ENCODE results near the gene MT1X. TPM values are rescaled to one million over a fixed set of nuclear protein-coding genes. Genes with fewer than 3 reads are reported as not detected.

Gene MT1X
- total and polyA plus RNA-seq, 2 experiments from 2014 or later, result 293 to 942 TPM

- Histone ChIP-seq H3K36me3 (ENCODE audit: insufficient read depth) (no peaks in the 10 kb centered on the region; the same call in 1 of the 2 replicates), H3K4me2 (no peak overlapping the region), H3F3A (replicated peaks; ENCODE audit: low read depth) (no peaks in the 10 kb centered on the region), H3K4me1 (ENCODE audit: insufficient read depth) (peaks cover 18% of the 10 kb centered on the region), H2AFZ (no peak overlapping the region), H4K20me1 (replicated peaks; ENCODE audit: insufficient read depth) (peaks cover 47% of the 10 kb centered on the region), H3K27ac (ENCODE audit: low read depth) (no peak overlapping the region), H3K79me2 (replicated peaks; ENCODE audit: insufficient read depth) (peaks cover 76% of the 10 kb centered on the region), H3K4me3 (no peak overlapping the region), H3K9me2 (ENCODE audit: insufficient read depth) (no peaks in the 10 kb centered on the region), H3K27me3 (ENCODE audit: insufficient read depth) (no peaks in the 10 kb centered on the region)
- no peak overlapping the region for H3K4me3 Mint-ChIP-seq
- peaks cover 13% of the 10 kb centered on the region for H3K4me1 Mint-ChIP-seq
- TF ChIP-seq, protein P1, sequence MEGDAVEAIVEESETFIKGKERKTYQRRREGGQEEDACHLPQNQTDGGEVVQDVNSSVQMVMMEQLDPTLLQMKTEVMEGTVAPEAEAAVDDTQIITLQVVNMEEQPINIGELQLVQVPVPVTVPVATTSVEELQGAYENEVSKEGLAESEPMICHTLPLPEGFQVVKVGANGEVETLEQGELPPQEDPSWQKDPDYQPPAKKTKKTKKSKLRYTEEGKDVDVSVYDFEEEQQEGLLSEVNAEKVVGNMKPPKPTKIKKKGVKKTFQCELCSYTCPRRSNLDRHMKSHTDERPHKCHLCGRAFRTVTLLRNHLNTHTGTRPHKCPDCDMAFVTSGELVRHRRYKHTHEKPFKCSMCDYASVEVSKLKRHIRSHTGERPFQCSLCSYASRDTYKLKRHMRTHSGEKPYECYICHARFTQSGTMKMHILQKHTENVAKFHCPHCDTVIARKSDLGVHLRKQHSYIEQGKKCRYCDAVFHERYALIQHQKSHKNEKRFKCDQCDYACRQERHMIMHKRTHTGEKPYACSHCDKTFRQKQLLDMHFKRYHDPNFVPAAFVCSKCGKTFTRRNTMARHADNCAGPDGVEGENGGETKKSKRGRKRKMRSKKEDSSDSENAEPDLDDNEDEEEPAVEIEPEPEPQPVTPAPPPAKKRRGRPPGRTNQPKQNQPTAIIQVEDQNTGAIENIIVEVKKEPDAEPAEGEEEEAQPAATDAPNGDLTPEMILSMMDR (conservative IDR thresholded peaks at IDR 0.05; ENCODE audit: low read depth in 2 of 2), result no peak
- TF ChIP-seq POLR2AphosphoS5 (IDR thresholded peaks at IDR 0.05; ENCODE audit: low read depth), result no peak
- no peak for TF ChIP-seq CREB1 (CRISPR knock-in tag; IDR thresholded peaks at IDR 0.05; ENCODE audit: low read depth)
- TF ChIP-seq JUNB (IDR thresholded peaks at IDR 0.05; ENCODE audit: unreplicated experiment), result no peak
- no peak for TF ChIP-seq EZH2phosphoT487 (IDR thresholded peaks at IDR 0.05; ENCODE audit: unreplicated experiment)
- no peak for TF ChIP-seq ETS1 (IDR thresholded peaks at IDR 0.05)
- no peak for TF ChIP-seq EZH2 (IDR thresholded peaks at IDR 0.05; ENCODE audit: low read depth, unreplicated experiment)
- TF ChIP-seq, protein P2, sequence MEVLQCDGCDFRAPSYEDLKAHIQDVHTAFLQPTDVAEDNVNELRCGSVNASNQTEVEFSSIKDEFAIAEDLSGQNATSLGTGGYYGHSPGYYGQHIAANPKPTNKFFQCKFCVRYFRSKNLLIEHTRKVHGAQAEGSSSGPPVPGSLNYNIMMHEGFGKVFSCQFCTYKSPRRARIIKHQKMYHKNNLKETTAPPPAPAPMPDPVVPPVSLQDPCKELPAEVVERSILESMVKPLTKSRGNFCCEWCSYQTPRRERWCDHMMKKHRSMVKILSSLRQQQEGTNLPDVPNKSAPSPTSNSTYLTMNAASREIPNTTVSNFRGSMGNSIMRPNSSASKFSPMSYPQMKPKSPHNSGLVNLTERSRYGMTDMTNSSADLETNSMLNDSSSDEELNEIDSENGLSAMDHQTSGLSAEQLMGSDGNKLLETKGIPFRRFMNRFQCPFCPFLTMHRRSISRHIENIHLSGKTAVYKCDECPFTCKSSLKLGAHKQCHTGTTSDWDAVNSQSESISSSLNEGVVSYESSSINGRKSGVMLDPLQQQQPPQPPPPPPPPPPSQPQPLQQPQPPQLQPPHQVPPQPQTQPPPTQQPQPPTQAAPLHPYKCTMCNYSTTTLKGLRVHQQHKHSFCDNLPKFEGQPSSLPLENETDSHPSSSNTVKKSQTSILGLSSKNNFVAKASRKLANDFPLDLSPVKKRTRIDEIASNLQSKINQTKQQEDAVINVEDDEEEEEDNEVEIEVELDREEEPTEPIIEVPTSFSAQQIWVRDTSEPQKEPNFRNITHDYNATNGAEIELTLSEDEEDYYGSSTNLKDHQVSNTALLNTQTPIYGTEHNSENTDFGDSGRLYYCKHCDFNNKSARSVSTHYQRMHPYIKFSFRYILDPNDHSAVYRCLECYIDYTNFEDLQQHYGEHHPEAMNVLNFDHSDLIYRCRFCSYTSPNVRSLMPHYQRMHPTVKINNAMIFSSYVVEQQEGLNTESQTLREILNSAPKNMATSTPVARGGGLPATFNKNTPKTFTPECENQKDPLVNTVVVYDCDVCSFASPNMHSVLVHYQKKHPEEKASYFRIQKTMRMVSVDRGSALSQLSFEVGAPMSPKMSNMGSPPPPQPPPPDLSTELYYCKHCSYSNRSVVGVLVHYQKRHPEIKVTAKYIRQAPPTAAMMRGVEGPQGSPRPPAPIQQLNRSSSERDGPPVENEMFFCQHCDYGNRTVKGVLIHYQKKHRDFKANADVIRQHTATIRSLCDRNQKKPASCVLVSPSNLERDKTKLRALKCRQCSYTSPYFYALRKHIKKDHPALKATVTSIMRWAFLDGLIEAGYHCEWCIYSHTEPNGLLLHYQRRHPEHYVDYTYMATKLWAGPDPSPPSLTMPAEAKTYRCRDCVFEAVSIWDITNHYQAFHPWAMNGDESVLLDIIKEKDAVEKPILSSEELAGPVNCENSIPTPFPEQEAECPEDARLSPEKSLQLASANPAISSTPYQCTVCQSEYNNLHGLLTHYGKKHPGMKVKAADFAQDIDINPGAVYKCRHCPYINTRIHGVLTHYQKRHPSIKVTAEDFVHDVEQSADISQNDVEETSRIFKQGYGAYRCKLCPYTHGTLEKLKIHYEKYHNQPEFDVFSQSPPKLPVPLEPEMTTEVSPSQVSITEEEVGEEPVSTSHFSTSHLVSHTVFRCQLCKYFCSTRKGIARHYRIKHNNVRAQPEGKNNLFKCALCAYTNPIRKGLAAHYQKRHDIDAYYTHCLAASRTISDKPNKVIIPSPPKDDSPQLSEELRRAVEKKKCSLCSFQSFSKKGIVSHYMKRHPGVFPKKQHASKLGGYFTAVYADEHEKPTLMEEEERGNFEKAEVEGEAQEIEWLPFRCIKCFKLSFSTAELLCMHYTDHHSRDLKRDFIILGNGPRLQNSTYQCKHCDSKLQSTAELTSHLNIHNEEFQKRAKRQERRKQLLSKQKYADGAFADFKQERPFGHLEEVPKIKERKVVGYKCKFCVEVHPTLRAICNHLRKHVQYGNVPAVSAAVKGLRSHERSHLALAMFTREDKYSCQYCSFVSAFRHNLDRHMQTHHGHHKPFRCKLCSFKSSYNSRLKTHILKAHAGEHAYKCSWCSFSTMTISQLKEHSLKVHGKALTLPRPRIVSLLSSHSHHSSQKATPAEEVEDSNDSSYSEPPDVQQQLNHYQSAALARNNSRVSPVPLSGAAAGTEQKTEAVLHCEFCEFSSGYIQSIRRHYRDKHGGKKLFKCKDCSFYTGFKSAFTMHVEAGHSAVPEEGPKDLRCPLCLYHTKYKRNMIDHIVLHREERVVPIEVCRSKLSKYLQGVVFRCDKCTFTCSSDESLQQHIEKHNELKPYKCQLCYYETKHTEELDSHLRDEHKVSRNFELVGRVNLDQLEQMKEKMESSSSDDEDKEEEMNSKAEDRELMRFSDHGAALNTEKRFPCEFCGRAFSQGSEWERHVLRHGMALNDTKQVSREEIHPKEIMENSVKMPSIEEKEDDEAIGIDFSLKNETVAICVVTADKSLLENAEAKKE (CRISPR knock-in tag; IDR thresholded peaks at IDR 0.05), result no peak
- no peak overlapping the region for H3K27ac Mint-ChIP-seq
- ATAC-seq (no peak), DNase-seq (ENCODE audit: low spot score) (no peak)
- peaks cover 12% of the 10 kb centered on the region for H3K36me3 Mint-ChIP-seq (ENCODE audit: low read depth)
- H3K9me3 Mint-ChIP-seq, result peaks cover 3% of the 10 kb centered on the region; the same call in 1 of the 3 replicates
- H3K27me3 Mint-ChIP-seq (ENCODE audit: insufficient read depth, low read depth, poor library complexity), result peaks cover 2% of the 10 kb centered on the region
Measured at GRCh38 chr16:56732832-56733231, 50.6 kb downstream of the MT1X start.

Other genes with a start within 250 kb of the MT1X start
- gene NUDT21, start 231.1 kb upstream of the MT1X start, total RNA-seq (2014; rRNA removed; shearing (Covaris generic)), result 132 and 151 TPM in 2 replicates
- 81.5 and 83.4 TPM in 2 replicates for gene NUDT21, start 231.1 kb upstream of the MT1X start, polyA plus RNA-seq (2016; fragmentation: Nextera tagmentation; extraction: Ambion mirVana)
- gene OGFOD1, start 230.9 kb upstream of the MT1X start, total RNA-seq (2014; rRNA removed; shearing (Covaris generic)), result 60.0 and 76.3 TPM in 2 replicates
- 63.9 and 74.5 TPM in 2 replicates for gene OGFOD1, start 230.9 kb upstream of the MT1X start, polyA plus RNA-seq (2016; fragmentation: Nextera tagmentation; extraction: Ambion mirVana)
- gene BBS2, start 162.4 kb upstream of the MT1X start, total RNA-seq (2014; rRNA removed; shearing (Covaris generic)), result 19.7 and 25.2 TPM in 2 replicates
- 11.4 and 13.7 TPM in 2 replicates for gene BBS2, start 162.4 kb upstream of the MT1X start, polyA plus RNA-seq (2016; fragmentation: Nextera tagmentation; extraction: Ambion mirVana)
- gene MT4, start 117.4 kb upstream of the MT1X start, total RNA-seq (2014; rRNA removed; shearing (Covaris generic)), result not detected in 2 replicates
- not detected in 2 replicates for gene MT4, start 117.4 kb upstream of the MT1X start, polyA plus RNA-seq (2016; fragmentation: Nextera tagmentation; extraction: Ambion mirVana)
- gene MT3, start 92.9 kb upstream of the MT1X start, total RNA-seq (2014; rRNA removed; shearing (Covaris generic)), result not detected in 2 replicates
- gene MT3, start 92.9 kb upstream of the MT1X start, polyA plus RNA-seq (2016; fragmentation: Nextera tagmentation; extraction: Ambion mirVana), result not detected in 2 replicates
- 8.9 and 13.9 TPM in 2 replicates for gene MT2A, start 73.9 kb upstream of the MT1X start, total RNA-seq (2014; rRNA removed; shearing (Covaris generic))
- gene MT2A, start 73.9 kb upstream of the MT1X start, polyA plus RNA-seq (2016; fragmentation: Nextera tagmentation; extraction: Ambion mirVana), result 243 and 267 TPM in 2 replicates
- 13.9 and 31.0 TPM in 2 replicates for gene MT1E, start 56.7 kb upstream of the MT1X start, total RNA-seq (2014; rRNA removed; shearing (Covaris generic))
- gene MT1E, start 56.7 kb upstream of the MT1X start, polyA plus RNA-seq (2016; fragmentation: Nextera tagmentation; extraction: Ambion mirVana), result 121 and 133 TPM in 2 replicates
- 1.1 TPM in 1 of 2 replicates, not detected in the other for gene MT1M, start 49.8 kb upstream of the MT1X start, total RNA-seq (2014; rRNA removed; shearing (Covaris generic))
- gene MT1M, start 49.8 kb upstream of the MT1X start, polyA plus RNA-seq (2016; fragmentation: Nextera tagmentation; extraction: Ambion mirVana), result 4.7 and 6.1 TPM in 2 replicates
- gene MT1A, start 43.8 kb upstream of the MT1X start, total RNA-seq (2014; rRNA removed; shearing (Covaris generic)), result not detected in 2 replicates
- 1.6 and 2.5 TPM in 2 replicates for gene MT1A, start 43.8 kb upstream of the MT1X start, polyA plus RNA-seq (2016; fragmentation: Nextera tagmentation; extraction: Ambion mirVana)
- not detected in 2 replicates for gene MT1B, start 30.6 kb upstream of the MT1X start, total RNA-seq (2014; rRNA removed; shearing (Covaris generic))
- not detected in 2 replicates for gene MT1B, start 30.6 kb upstream of the MT1X start, polyA plus RNA-seq (2016; fragmentation: Nextera tagmentation; extraction: Ambion mirVana)
- 7.3 and 7.4 TPM in 2 replicates for gene MT1F, start 24.5 kb upstream of the MT1X start, total RNA-seq (2014; rRNA removed; shearing (Covaris generic))
- 107 and 118 TPM in 2 replicates for gene MT1F, start 24.5 kb upstream of the MT1X start, polyA plus RNA-seq (2016; fragmentation: Nextera tagmentation; extraction: Ambion mirVana)
- 176 and 184 TPM in 2 replicates for gene MT1G, start 14.4 kb upstream of the MT1X start, total RNA-seq (2014; rRNA removed; shearing (Covaris generic))
- gene MT1G, start 14.4 kb upstream of the MT1X start, polyA plus RNA-seq (2016; fragmentation: Nextera tagmentation; extraction: Ambion mirVana), result 1,014 and 1,104 TPM in 2 replicates
- 52.3 and 54.5 TPM in 2 replicates for gene MT1H, start 12.7 kb upstream of the MT1X start, total RNA-seq (2014; rRNA removed; shearing (Covaris generic))
- 425 and 442 TPM in 2 replicates for gene MT1H, start 12.7 kb upstream of the MT1X start, polyA plus RNA-seq (2016; fragmentation: Nextera tagmentation; extraction: Ambion mirVana)
- 166 and 187 TPM in 2 replicates for gene NUP93, start 47.7 kb downstream of the MT1X start, total RNA-seq (2014; rRNA removed; shearing (Covaris generic))
- gene NUP93, start 47.7 kb downstream of the MT1X start, polyA plus RNA-seq (2016; fragmentation: Nextera tagmentation; extraction: Ambion mirVana), result 139 and 144 TPM in 2 replicates
- gene SLC12A3, start 182.7 kb downstream of the MT1X start, total RNA-seq (2014; rRNA removed; shearing (Covaris generic)), result not detected in 2 replicates
- gene SLC12A3, start 182.7 kb downstream of the MT1X start, polyA plus RNA-seq (2016; fragmentation: Nextera tagmentation; extraction: Ambion mirVana), result not detected in 2 replicates
- 42.7 and 44.1 TPM in 2 replicates for gene HERPUD1, start 249.7 kb downstream of the MT1X start, total RNA-seq (2014; rRNA removed; shearing (Covaris generic))
- gene HERPUD1, start 249.7 kb downstream of the MT1X start, polyA plus RNA-seq (2016; fragmentation: Nextera tagmentation; extraction: Ambion mirVana), result 33.6 and 41.1 TPM in 2 replicates